Measurements from ENCODE around the gene DSCAML1. TPM values are rescaled to one million over a fixed set of nuclear protein-coding genes. Genes with fewer than 3 reads are reported as not detected.

DSCAML1 gene
- total and polyA plus RNA-seq, 12 donors = 0.16 to 1.5 (median 0.57) TPM

DNA sequence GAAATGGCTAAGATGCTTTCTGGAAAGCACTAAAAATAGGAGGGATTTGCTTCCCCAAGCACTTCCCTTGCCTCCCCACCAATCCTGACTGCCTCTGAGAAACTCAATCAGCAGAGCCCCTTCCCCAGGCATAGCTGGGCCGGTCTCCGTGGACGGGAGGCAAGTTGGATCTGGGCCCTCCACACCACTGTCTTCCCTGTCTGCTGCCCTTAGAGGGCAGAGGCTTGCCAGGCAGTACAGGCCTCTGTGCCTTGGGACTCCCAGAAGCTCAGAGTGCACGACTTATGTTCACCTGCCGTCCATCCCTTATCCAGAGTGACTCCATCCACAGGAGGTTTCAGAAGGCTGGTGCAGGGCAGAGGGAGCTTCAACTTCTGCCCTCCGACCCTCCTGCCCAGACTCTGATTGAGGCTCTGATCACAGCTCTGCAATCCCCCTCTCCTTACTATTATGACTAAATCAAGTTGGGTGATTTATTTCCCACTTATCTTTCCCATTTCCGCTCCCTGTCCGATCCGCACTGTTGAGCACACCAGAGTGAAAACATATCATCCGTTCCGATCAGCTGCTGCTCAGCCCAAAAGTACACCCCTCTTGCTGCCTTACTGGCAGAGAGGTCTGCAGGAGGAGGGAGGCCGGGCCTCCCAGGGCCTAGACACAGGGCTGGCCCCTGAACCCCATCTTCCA is 71.8 kb downstream of the DSCAML1 start:
- ATAC-seq = no peak
- H3K36me3 ChIP-seq = no peaks in the 10 kb centered on the region
- intact Hi-C loops (cut with DNase I) = loop anchor here in 1 of 10 donors (5.0 kb wide), 1 partner anchor 282 kb away; no protein-coding TSS in a partner anchor
- no peak overlapping the region for H3K27ac ChIP-seq
- no peak for TF ChIP-seq CTCF (IDR thresholded peaks at IDR 0.05)
- peaks cover 0 to 3% (median 0%) of the 10 kb centered on the region in 7 donors for H3K27me3 ChIP-seq
- no peak overlapping the region for H3K4me3 ChIP-seq
- DNase-seq = no peak
- H3K4me1 ChIP-seq = peaks cover 0 to 12% (median 0%) of the 10 kb centered on the region in 9 donors
- WGBS, 2 donors = 80 to 86% methylated on average over 11 of the region's 12 CpGs
- peaks cover 0 to 4% (median 0%) of the 10 kb centered on the region in 11 donors for H3K9me3 ChIP-seq

DNA sequence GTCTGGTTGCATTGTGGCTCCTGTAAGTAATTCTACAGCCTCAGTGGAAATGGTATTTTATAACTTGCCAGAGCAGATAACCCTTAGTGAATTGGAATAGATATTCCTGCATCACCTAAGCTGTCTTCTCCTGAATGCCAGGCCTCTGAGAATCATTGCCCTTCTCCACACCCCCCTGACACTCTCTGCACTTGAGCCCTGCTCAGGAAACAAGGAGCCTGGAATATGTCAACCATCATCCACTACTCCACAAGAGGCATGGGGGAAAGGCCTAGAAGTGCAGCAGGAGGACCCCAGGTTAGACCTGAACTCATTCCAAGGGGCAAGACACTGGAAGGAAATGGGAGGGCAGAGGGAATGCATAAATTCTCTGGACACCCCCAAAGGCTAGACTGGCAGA is 72.4 kb downstream of the DSCAML1 start:
- no peak for DNase-seq
- Histone ChIP-seq H3K4me3 (no peak overlapping the region), H3K27ac (no peak overlapping the region), H3K36me3 (no peaks in the 10 kb centered on the region), H3K9me3 (peaks cover 0 to 4% (median 0%) of the 10 kb centered on the region in 11 donors), H3K27me3 (peaks cover 0 to 3% (median 0%) of the 10 kb centered on the region in 7 donors), H3K4me1 (peaks cover 0 to 12% (median 0%) of the 10 kb centered on the region in 9 donors)
- no peak for ATAC-seq
- intact Hi-C loops (cut with DNase I) = loop anchor here in 1 of 10 donors (5.0 kb wide), 1 partner anchor 283 kb away; no protein-coding TSS in a partner anchor
- no peak for TF ChIP-seq CTCF (IDR thresholded peaks at IDR 0.05)

- no peaks in the 10 kb centered on the region for H3K36me3 ChIP-seq
- ATAC-seq (no peak), DNase-seq (no peak)
- H3K9me3 ChIP-seq = peaks cover 0 to 4% (median 0%) of the 10 kb centered on the region in 11 donors
- no peak overlapping the region for H3K4me3 ChIP-seq
- H3K4me1 ChIP-seq = peaks cover 0 to 12% (median 0%) of the 10 kb centered on the region in 9 donors
- intact Hi-C loops (cut with DNase I) = no loop called here
- 93 to 96% methylated on average over 5 of the region's 5 CpGs for WGBS, 2 donors
- no peak overlapping the region for H3K27ac ChIP-seq
- TF ChIP-seq CTCF (IDR thresholded peaks at IDR 0.05) = no peak
- H3K27me3 ChIP-seq = peaks cover 0 to 3% (median 0%) of the 10 kb centered on the region in 7 donors
Measured at GRCh38 chr11:117724104-117724503, 72.9 kb downstream of the DSCAML1 start.

GRCh38 chr11:117723277-117724024 is 73.6 kb downstream of the DSCAML1 start:
- peaks cover 0 to 12% (median 0%) of the 10 kb centered on the region in 9 donors for H3K4me1 ChIP-seq
- TF ChIP-seq CTCF (IDR thresholded peaks at IDR 0.05) = no peak
- no peaks in the 10 kb centered on the region for H3K9me3 ChIP-seq
- H3K27me3 ChIP-seq = peaks cover 0 to 3% (median 0%) of the 10 kb centered on the region in 7 donors
- 61 to 64% methylated on average over 12 of the region's 12 CpGs for WGBS, 2 donors
- intact Hi-C loops (cut with DNase I) = no loop called here
- no peaks in the 10 kb centered on the region for H3K36me3 ChIP-seq
- no peak overlapping the region for H3K4me3 ChIP-seq
- H3K27ac ChIP-seq = no peak overlapping the region
- peak in 1 of 8 donors; percentile 43 for ATAC-seq
- DNase-seq = no peak

Measured in heart right ventricle (tissue), 16 donors.